ENCODE data around the gene ITSN2.

Gene ITSN2

DNA sequence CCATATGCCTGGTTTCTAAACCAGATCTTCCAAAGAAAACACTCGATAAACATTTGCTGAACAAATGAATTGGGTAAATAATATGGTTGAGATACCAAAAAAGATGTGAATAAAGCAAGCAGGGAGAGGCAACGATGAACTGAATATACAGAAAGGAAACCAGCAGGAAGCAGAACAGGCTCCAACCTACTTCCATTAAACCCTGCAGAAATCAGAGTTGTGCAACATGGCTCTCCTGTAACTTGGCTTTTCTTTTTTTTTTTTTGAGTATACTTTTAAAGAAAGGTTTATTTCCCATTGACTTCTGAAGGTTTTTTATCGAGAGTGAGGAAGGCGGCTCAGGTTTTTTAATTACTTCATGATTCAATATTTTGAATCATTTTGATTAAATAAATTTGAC lies 23.5 kb downstream of the ITSN2 start:
- no peaks in the 10 kb centered on the region for H3K27me3 ChIP-seq (ENCODE audit: insufficient read depth, low read depth, severe bottlenecking)
- no peak overlapping the region for H3K4me3 ChIP-seq (ENCODE audit: low read depth, low read length)
- DNase-seq = no peak
- H3K9me3 ChIP-seq (ENCODE audit: severe bottlenecking) = no peaks in the 10 kb centered on the region
- TF ChIP-seq, protein P1, sequence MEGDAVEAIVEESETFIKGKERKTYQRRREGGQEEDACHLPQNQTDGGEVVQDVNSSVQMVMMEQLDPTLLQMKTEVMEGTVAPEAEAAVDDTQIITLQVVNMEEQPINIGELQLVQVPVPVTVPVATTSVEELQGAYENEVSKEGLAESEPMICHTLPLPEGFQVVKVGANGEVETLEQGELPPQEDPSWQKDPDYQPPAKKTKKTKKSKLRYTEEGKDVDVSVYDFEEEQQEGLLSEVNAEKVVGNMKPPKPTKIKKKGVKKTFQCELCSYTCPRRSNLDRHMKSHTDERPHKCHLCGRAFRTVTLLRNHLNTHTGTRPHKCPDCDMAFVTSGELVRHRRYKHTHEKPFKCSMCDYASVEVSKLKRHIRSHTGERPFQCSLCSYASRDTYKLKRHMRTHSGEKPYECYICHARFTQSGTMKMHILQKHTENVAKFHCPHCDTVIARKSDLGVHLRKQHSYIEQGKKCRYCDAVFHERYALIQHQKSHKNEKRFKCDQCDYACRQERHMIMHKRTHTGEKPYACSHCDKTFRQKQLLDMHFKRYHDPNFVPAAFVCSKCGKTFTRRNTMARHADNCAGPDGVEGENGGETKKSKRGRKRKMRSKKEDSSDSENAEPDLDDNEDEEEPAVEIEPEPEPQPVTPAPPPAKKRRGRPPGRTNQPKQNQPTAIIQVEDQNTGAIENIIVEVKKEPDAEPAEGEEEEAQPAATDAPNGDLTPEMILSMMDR (IDR thresholded peaks at IDR 0.05; ENCODE audit: low read depth, low read length) = no peak
- H3K27ac ChIP-seq = no peak overlapping the region
- H3K36me3 ChIP-seq = no peaks in the 10 kb centered on the region

DNA sequence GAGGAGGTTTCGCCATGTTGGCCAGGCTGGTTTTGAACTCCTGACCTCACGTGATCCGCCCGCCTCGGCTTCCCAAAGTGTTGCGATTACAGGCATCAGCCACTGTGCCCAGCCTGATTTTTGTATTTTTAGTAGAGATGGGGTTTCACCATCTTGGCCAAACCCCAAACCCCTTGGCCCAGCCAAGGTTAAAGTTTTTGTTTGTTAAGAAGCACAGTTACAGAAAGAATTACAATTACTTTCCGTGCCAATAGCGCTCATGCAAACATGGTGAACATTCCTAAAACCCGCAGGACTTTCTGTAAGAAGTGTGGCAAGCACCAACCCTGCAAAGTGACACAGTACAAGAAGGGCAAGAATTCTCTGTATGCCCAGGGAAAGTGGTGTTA lies 26.1 kb downstream of the ITSN2 start:
- Histone ChIP-seq H3K36me3 (no peaks in the 10 kb centered on the region), H3K9me3 (ENCODE audit: severe bottlenecking) (no peaks in the 10 kb centered on the region), H3K4me3 (ENCODE audit: low read depth, low read length) (no peak overlapping the region), H3K27ac (no peak overlapping the region), H3K27me3 (ENCODE audit: insufficient read depth, low read depth, severe bottlenecking) (no peaks in the 10 kb centered on the region)
- TF ChIP-seq, protein P1 (IDR thresholded peaks at IDR 0.05; ENCODE audit: low read depth, low read length) = no peak
- DNase-seq = no peak

DNA sequence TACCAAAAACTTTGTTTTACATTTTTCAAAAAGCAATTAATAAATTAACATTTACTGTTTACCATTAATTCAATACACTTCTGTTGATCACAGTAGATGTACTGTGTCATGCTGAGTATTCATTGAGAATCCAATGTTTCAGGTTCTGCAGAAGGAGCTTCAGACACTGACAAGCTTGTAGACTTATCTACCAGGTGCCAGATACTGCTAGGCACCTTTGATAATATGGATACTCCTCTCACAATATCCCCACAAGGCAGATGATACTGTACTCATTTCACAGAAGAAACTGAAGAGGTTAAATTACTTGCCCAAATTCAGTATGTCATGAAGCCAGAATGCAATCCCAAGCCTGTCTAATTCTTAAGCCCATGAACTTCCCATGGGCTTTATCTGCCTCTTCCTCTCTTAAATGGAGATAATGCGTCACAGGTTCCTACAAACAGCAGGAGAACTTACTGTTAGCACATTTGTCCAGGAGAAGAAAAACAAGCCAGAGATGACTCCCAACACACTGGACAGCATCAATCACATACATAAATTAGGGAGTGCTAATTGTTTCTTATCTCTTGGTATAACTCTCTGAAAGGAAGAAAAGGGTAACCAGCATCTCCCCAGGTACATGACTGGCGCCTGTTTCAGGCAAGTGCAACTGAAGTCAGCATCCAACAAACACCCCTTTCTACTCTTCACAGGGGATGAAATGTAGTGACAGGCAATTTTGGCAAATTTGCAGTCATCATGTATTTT lies 27.4 kb downstream of the ITSN2 start:
- Histone ChIP-seq H3K27me3 (ENCODE audit: insufficient read depth, low read depth, severe bottlenecking) (no peaks in the 10 kb centered on the region), H3K27ac (no peak overlapping the region), H3K36me3 (no peaks in the 10 kb centered on the region), H3K9me3 (ENCODE audit: severe bottlenecking) (no peaks in the 10 kb centered on the region), H3K4me3 (ENCODE audit: low read depth, low read length) (no peak overlapping the region)
- no peak for DNase-seq
- TF ChIP-seq, protein P1 (IDR thresholded peaks at IDR 0.05; ENCODE audit: low read depth, low read length) = no peak

DNA sequence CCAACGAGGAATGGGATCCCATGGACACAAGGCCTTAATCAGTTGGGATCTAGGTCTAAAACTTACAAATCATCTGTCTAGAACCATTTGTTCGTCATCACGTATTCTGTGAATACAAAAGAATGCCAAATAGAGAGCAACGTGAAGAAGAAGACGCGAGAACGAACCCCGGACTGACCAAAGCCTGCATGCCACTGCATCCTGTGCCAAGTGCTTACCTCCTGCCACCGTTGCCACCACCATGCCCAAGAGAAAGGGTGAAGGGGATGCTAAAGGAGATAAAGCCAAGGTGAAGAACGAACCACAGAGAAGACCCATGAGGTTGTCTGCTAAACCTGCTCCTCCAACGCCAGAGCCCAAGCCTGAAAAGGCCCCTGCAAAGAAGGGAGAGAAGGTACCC lies 30.2 kb downstream of the ITSN2 start:
- no peak overlapping the region for H3K27ac ChIP-seq
- H3K27me3 ChIP-seq (ENCODE audit: insufficient read depth, low read depth, severe bottlenecking) = no peaks in the 10 kb centered on the region
- no peaks in the 10 kb centered on the region for H3K9me3 ChIP-seq (ENCODE audit: severe bottlenecking)
- H3K36me3 ChIP-seq = no peaks in the 10 kb centered on the region
- TF ChIP-seq, protein P1 (IDR thresholded peaks at IDR 0.05; ENCODE audit: low read depth, low read length) = no peak
- DNase-seq = no peak
- H3K4me3 ChIP-seq (ENCODE audit: low read depth, low read length) = no peak overlapping the region

DNA sequence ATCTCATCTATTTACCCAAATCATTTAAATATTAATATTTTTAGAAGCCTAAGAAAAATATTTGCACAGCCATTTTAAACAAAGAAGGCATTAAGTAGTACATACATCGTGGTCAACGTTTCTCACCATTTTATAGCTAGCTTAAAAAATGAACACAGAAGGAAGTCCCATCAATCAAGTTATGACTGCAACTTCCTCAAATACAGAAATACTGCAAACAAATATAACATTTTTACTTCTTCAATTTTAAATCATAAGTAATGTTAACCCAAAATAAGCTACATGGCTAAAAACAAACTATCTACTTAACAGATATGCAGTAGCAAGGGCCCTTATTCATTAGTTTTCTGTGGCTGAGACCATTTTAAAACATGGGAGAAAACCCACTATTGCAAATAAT lies 30.6 kb downstream of the ITSN2 start:
- no peak overlapping the region for H3K4me3 ChIP-seq (ENCODE audit: low read depth, low read length)
- TF ChIP-seq, protein P1 (IDR thresholded peaks at IDR 0.05; ENCODE audit: low read depth, low read length) = no peak
- no peaks in the 10 kb centered on the region for H3K9me3 ChIP-seq (ENCODE audit: severe bottlenecking)
- H3K36me3 ChIP-seq = no peaks in the 10 kb centered on the region
- no peak overlapping the region for H3K27ac ChIP-seq
- no peaks in the 10 kb centered on the region for H3K27me3 ChIP-seq (ENCODE audit: insufficient read depth, low read depth, severe bottlenecking)
- DNase-seq = no peak

DNA sequence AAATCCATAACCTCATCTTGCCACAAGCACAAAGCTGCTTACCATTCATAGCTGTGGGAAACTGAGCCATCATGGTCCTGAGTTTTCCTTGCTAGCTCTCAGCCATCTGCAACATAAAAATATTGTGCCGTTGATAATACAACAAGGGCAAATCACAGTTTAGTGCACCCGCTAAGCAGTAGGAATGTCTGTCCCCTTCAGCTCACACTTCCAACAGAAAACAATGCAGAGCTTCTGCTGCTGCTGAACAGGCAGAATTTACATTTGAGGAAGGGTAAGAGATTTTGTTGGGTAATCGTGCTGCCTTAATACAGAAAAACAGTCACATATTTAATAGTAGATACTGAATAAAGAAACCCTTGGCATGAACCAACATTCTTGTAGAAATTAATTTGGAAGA lies 32.3 kb downstream of the ITSN2 start:
- H3K27ac ChIP-seq = no peak overlapping the region
- H3K36me3 ChIP-seq = no peaks in the 10 kb centered on the region; the same call in 1 of the 2 replicates
- no peak for DNase-seq
- TF ChIP-seq, protein P1 (IDR thresholded peaks at IDR 0.05; ENCODE audit: low read depth, low read length) = no peak
- no peak overlapping the region for H3K4me3 ChIP-seq (ENCODE audit: low read depth, low read length)
- no peaks in the 10 kb centered on the region for H3K9me3 ChIP-seq (ENCODE audit: severe bottlenecking)
- H3K27me3 ChIP-seq (ENCODE audit: insufficient read depth, low read depth, severe bottlenecking) = no peaks in the 10 kb centered on the region

Data from WERI-Rb-1 (cell line).